Activated naive CD4-positive, alpha-beta T cell treated with anti-CD3 and anti-CD28 coated beads, Interleukin-2, amount 50 U/mL, for 72 hours (primary cell): ENCODE data around the gene EBF4. TPM values are rescaled to one million over a fixed set of nuclear protein-coding genes. Genes with fewer than 3 reads are reported as not detected.
"Not testable (repeated sequence)": the region's sequence is repeated elsewhere in the genome, so short reads cannot be mapped to it uniquely, and the experiment has no call there.

Source experiments
- ATAC-seq, 2 donors: fragments of 150-1000 bp; cut with Tn5 transposase; 2 replicates each; pipeline ENCODE4 v1.10.0; 2021; ENCODE audit warnings: mild to moderate bottlenecking in 2 of 2, moderate library complexity in 2 of 2
- DNase-seq, 2 donors: peaks; one replicate each; pipeline ENCODE4 v3.0.0; 2021 to 2022; ENCODE audit warnings: low spot score in 2 of 2
- H3K27ac Mint-ChIP-seq, 2 donors: one replicate each; pipeline ENCODE4 v1.8.0; 2022; ENCODE audit warnings: mild to moderate bottlenecking in 2 of 2, mixed read lengths in 2 of 2
- H3K36me3 Mint-ChIP-seq, 2 donors: one replicate each; pipeline ENCODE4 v1.8.0; 2022; ENCODE audit warnings: mixed read lengths in 2 of 2
- H3K9me3 Mint-ChIP-seq, 2 donors: one replicate each; pipeline ENCODE4 v1.8.0; 2022; ENCODE audit warnings: mixed read lengths in 2 of 2
- total RNA-seq, 2 donors: library from RNA; stranded (reverse); gene quantifications; one replicate each; pipeline ENCODE4 v1.2.3, GENCODE V29; 2022

Gene EBF4
- total RNA-seq, 2 donors from 2014 or later, result 4.0 to 8.3 TPM

- Mint-ChIP-seq H3K9me3 (no peaks in the 10 kb centered on the region), H3K36me3 (peaks cover 15 to 23% of the 10 kb centered on the region in 2 donors), H3K27ac (peak within 1 kb of the TSS; percentile 9 to 37)
- DNase-seq (no peak), ATAC-seq (peak; percentile 53 to 76)
These were observed 108.1 kb downstream of the EBF4 start, which contains the start of gene CPXM1 for GRCh38 chr20:2800521-2801285. Gene CPXM1 (minus strand): TSS chr20:2800627. CDS start chr20:2800572, 55 bp downstream.

- DNase-seq (no peak), ATAC-seq (no peak)
- Mint-ChIP-seq H3K27ac (peak overlapping the region in 1 of 2 donors; percentile 23), H3K36me3 (peaks cover 15 to 23% of the 10 kb centered on the region in 2 donors), H3K9me3 (no peaks in the 10 kb centered on the region)
These were observed 108.7 kb downstream of the EBF4 start for GRCh38 chr20:2801286-2801728.

GRCh38 chr20:2804041-2804828 is 111.7 kb downstream of the EBF4 start:
- DNase-seq, result no peak
- H3K27ac Mint-ChIP-seq, result no peak overlapping the region
- no peaks in the 10 kb centered on the region for H3K9me3 Mint-ChIP-seq
- ATAC-seq, result no peak
- peaks cover 15 to 22% of the 10 kb centered on the region in 2 donors for H3K36me3 Mint-ChIP-seq

GRCh38 chr20:2804852-2805688 is 112.5 kb downstream of the EBF4 start:
- H3K9me3 Mint-ChIP-seq, result no peaks in the 10 kb centered on the region
- no peak for ATAC-seq
- peaks cover 10 to 13% of the 10 kb centered on the region in 2 donors for H3K36me3 Mint-ChIP-seq
- DNase-seq, result no peak
- no peak overlapping the region for H3K27ac Mint-ChIP-seq

DNA sequence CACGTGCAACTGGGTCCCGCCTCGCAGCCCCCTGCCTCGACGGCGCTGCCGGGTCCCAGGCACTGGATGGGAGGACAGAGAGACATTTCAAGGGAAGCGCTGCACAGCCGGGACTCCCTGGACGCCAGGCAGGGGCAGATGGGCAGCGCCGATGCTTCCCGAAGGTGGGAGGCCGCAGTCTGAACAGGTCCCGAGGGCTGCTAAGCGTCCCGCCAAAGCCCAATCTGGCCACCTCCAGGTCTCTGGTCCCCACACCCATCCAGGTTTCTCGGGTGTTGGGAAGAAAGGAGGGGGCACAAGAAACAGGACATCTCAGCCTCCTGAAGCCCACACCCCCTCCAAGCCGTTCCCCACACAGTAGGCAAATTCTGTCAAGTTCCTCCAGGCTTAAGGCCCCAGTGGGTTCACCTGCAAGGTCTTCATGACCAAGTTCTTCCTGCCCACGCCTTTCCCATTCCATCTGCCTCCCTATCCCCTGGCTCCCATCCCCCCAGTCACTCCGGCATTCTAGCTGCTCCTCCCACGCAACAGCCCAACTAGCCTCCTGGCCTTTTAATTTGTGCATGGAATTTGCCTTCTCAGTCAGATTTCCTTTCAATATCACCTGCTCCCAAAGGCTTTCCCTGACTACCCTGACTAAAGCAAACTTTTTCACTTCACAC is 113.2 kb downstream of the EBF4 start:
- Mint-ChIP-seq H3K27ac (no peak overlapping the region), H3K36me3 (peaks cover 6 to 9% of the 10 kb centered on the region in 2 donors), H3K9me3 (peaks cover 0 to under 1% of the 10 kb centered on the region in 2 donors)
- DNase-seq, result no peak
- ATAC-seq, result no peak

DNA sequence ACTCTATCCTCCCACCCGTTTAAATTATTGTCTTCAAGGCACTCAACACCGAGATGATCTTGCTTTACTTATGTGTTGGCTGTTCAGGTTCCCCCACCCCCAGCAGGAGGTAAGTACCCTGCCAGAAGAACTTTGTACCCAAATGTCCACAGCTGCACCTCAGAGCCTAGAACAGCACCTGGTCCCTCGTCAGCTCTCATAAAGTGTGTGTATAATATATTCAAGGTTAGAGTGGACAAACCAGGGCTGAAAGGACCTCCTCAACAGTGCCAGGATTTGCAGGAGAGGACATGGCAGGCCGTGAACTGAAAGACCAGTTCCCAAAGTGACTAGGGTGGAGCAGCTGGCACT is 113.7 kb downstream of the EBF4 start:
- Mint-ChIP-seq H3K27ac (no peak overlapping the region), H3K9me3 (peaks cover 0 to 5% of the 10 kb centered on the region in 2 donors), H3K36me3 (peaks cover 4% of the 10 kb centered on the region in 2 donors)
- DNase-seq, result no peak
- no peak for ATAC-seq

GRCh38 chr20:2807019-2807418 is 114.4 kb downstream of the EBF4 start:
- H3K27ac Mint-ChIP-seq, result no peak overlapping the region
- H3K9me3 Mint-ChIP-seq, result peaks cover 0 to 12% of the 10 kb centered on the region in 2 donors
- peaks cover 6 to 11% of the 10 kb centered on the region in 2 donors for H3K36me3 Mint-ChIP-seq
- ATAC-seq (no peak), DNase-seq (no peak)

- Mint-ChIP-seq H3K9me3 (peaks cover 0 to 19% of the 10 kb centered on the region in 2 donors), H3K36me3 (peaks cover 13 to 14% of the 10 kb centered on the region in 2 donors)
- H3K27ac Mint-ChIP-seq, DNase-seq, ATAC-seq: not testable (repeated sequence)
These were observed 115.3 kb downstream of the EBF4 start for GRCh38 chr20:2807929-2808328.

DNA sequence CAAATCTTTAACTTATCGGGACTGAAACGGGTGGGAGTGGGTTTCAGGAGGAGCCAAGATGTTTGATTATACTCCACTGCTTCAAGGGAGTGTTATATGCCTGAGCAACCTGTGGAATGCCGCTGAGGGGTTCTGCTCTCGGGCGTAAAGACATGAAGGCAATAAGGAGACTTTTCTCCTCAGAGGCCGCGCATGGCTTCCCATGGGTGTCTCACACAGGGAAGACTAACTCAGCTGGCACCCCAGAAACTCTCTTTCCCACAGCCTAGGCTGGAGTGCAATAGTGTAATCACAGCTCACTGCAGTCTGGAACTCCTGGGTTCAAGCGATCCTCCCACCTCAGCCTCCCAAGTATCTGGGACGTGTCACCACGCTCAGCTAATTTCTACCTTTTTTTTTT is 117.1 kb downstream of the EBF4 start:
- DNase-seq (no peak), ATAC-seq (no peak)
- peaks cover 13 to 19% of the 10 kb centered on the region in 2 donors for H3K36me3 Mint-ChIP-seq
- H3K9me3 Mint-ChIP-seq, result peaks cover 0 to 19% of the 10 kb centered on the region in 2 donors
- no peak overlapping the region for H3K27ac Mint-ChIP-seq

Other genes starting within 250 kb of the EBF4 start
- 100 to 1,000 TPM; 384 to 461 TPM for gene SNRPB, start 222.0 kb upstream of the EBF4 start, total RNA-seq
- gene ZNF343, start 183.9 kb upstream of the EBF4 start, total RNA-seq, result 10 to 100 TPM in 1 of 2 donors, 1 to 10 TPM in 1; 7.7 to 13.7 TPM
- gene TMC2, start 156.2 kb upstream of the EBF4 start, total RNA-seq, result not detected
- 100 to 1,000 TPM; 324 to 443 TPM for gene NOP56, start 40.1 kb upstream of the EBF4 start, total RNA-seq
- 100 to 1,000 TPM; 129 to 150 TPM for gene IDH3B, start 28.6 kb upstream of the EBF4 start, total RNA-seq
- 1 to 10 TPM; 1.1 to 3.5 TPM for gene CPXM1, start 107.8 kb downstream of the EBF4 start, total RNA-seq
- gene C20orf141, start 122.2 kb downstream of the EBF4 start, total RNA-seq, result not detected
- not detected for gene TMEM239, start 123.6 kb downstream of the EBF4 start, total RNA-seq
- gene PCED1A, start 147.9 kb downstream of the EBF4 start, total RNA-seq, result 10 to 100 TPM; 29.5 to 33.6 TPM
- 10 to 100 TPM; 45.7 to 52.0 TPM for gene VPS16, start 148.0 kb downstream of the EBF4 start, total RNA-seq
- 10 to 100 TPM; 37.8 to 55.8 TPM for gene PTPRA, start 180.7 kb downstream of the EBF4 start, total RNA-seq